Measurements from ENCODE around the gene TBXT.

TBXT gene, protein sequence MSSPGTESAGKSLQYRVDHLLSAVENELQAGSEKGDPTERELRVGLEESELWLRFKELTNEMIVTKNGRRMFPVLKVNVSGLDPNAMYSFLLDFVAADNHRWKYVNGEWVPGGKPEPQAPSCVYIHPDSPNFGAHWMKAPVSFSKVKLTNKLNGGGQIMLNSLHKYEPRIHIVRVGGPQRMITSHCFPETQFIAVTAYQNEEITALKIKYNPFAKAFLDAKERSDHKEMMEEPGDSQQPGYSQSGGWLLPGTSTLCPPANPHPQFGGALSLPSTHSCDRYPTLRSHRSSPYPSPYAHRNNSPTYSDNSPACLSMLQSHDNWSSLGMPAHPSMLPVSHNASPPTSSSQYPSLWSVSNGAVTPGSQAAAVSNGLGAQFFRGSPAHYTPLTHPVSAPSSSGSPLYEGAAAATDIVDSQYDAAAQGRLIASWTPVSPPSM

GRCh38 chr6:166167801-166168615, at the start of gene TBXT:
Gene TBXT (minus strand): TSS chr6:166167851. CDS start chr6:166167591, 260 bp downstream.
- no peak for TF ChIP-seq Cebpa-rat (IDR thresholded peaks at IDR 0.05)
- Histone ChIP-seq H3K27ac (no peak within 1 kb of the TSS), H3K4me3 (no peak within 1 kb of the TSS), H3K9ac (no peak within 1 kb of the TSS), H3K4me1 (peaks cover 21% of the 10 kb centered on the region), H4K20me1 (no peaks in the 10 kb centered on the region), H3K36me3 (no peaks in the 10 kb centered on the region), H3K9me3 (peaks cover 38% of the 10 kb centered on the region), H3K27me3 (no peaks in the 10 kb centered on the region), H3K4me2 (no peak within 1 kb of the TSS)

- H4K20me1 ChIP-seq: no peaks in the 10 kb centered on the region
- H3K9me3 ChIP-seq: no peaks in the 10 kb centered on the region
- H3K4me1 ChIP-seq: peaks cover 12% of the 10 kb centered on the region; the same call in 1 of the 2 replicates
- H3K27me3 ChIP-seq: no peaks in the 10 kb centered on the region
- H3K4me3 ChIP-seq: no peak overlapping the region
- H3K9ac ChIP-seq: no peak overlapping the region
- H3K36me3 ChIP-seq: no peaks in the 10 kb centered on the region
- no peak overlapping the region for H3K4me2 ChIP-seq
- TF ChIP-seq Cebpa-rat (IDR thresholded peaks at IDR 0.05): no peak
- no peak overlapping the region for H3K27ac ChIP-seq
Observed at GRCh38 chr6:166207284-166207561, 39.6 kb upstream of the TBXT start.

DNA sequence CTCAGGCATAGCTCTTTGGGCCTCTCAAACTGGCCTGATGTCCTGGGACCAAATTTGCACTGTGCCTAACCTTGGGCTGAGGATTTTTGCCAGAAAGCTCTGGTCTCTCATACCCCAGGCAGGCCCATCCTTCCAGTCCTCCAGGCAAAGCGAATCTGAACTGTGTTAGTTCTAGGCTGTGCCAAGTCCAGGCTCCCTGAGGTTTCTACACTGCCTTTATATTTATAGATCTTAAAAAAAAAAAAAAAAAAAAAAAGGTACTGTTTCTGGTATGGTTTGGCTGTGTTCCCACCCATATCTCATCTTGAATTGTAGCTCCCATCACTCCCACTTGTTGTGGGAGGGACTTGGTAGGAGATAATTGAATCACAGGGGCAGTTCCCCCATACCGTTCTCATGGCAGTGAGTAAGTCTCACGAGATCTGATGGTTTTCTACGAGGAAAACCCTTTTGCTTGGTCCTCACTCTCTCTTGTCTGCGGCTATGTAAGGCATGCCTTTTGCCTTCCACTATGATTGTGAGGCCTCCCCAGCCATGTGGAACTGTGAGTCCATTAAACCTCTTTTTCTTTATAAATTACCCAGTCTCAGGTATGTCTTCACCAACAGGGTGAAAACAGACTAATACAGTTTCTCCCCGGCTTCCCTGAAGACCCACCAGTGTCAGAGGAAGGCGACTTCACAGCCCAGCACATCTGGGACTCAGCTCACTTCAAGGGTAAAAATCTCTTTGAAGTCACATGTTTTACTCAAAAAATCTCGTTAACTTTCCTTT, 39.0 kb upstream of the TBXT start:
- H3K4me3 ChIP-seq: no peak overlapping the region
- H3K9me3 ChIP-seq: no peaks in the 10 kb centered on the region
- H3K4me1 ChIP-seq: peaks cover 17% of the 10 kb centered on the region; the same call in 1 of the 2 replicates
- no peaks in the 10 kb centered on the region for H4K20me1 ChIP-seq
- H3K36me3 ChIP-seq: no peaks in the 10 kb centered on the region
- H3K27ac ChIP-seq: no peak overlapping the region
- no peak overlapping the region for H3K4me2 ChIP-seq
- no peak overlapping the region for H3K9ac ChIP-seq
- TF ChIP-seq Cebpa-rat (IDR thresholded peaks at IDR 0.05): no peak
- H3K27me3 ChIP-seq: no peaks in the 10 kb centered on the region

GRCh38 chr6:166206066-166206465, 38.4 kb upstream of the TBXT start:
- no peak overlapping the region for H3K4me3 ChIP-seq
- H3K27ac ChIP-seq: no peak overlapping the region
- no peak overlapping the region for H3K9ac ChIP-seq
- no peaks in the 10 kb centered on the region for H3K36me3 ChIP-seq
- no peak for TF ChIP-seq Cebpa-rat (IDR thresholded peaks at IDR 0.05)
- peaks cover 18% of the 10 kb centered on the region; the same call in 1 of the 2 replicates for H3K4me1 ChIP-seq
- H4K20me1 ChIP-seq: no peaks in the 10 kb centered on the region
- H3K9me3 ChIP-seq: no peaks in the 10 kb centered on the region
- no peak overlapping the region for H3K4me2 ChIP-seq
- H3K27me3 ChIP-seq: no peaks in the 10 kb centered on the region

DNA sequence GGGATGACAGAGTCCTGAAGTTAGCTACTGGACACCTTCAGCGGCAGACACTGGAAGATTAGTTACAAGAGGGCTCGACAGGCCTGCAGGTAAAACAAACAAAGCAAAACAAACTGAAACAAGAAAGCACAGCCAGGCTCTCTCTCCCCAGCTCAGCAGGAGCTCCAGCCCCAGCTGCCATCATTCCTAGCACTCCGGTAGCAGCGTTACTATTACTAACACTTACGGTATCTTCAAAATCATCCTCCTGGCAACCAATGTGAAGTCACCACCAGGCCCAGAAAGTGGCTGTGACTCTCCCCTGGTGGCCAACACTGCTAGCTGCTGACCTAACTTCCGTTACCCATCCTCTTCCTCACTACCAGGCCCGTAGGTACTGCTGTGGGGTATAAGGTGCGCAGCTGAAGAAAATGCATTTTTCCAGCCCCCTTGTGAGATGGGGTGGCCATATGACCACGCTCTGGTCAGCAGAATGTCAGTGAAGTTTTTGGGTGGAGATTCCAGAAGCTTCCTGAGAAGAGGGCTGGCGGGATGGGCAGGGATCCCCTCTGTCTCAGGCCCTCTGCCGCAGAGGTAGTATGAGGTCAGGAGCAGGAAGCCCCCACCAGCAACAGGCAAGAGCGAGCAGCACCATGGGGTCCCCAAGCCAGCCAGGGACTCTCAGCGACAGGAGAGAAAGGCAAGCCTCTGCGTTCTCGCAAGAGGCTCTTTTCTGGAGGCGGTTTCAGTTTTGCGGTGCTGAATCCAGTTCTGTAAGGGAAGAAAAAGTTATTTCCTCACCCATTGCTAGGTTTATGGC, 37.4 kb upstream of the TBXT start:
- Histone ChIP-seq H3K9ac (no peak overlapping the region), H3K27me3 (no peaks in the 10 kb centered on the region), H3K4me2 (no peak overlapping the region)

DNA sequence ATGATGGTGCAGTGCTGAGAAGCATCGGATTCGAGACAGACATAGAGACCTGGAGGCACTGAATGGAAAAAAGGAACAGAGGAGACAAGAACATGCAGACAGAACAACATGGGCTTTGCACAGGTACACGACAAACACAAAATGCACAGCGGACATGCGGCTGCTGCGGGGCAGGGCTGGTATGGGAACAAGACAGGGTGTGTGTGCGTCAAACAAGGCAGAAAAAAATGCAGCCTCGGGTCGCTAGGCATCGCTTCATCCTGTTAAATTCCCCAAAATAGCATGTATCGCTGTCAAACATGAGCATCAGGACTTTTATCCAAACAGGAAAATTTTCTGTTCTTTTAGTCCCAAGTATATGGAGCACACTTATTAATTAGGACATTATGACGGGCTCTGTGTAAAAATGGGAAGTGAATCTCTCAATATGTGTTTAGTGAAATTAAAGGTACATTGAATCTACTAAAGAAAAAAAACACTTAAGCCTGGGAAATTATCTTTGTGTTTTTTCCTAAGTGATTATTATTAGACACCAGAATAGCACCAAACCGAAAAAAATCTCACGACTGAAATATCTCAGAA, 36.1 kb upstream of the TBXT start:
- no peak overlapping the region for H3K27ac ChIP-seq
- H3K4me2 ChIP-seq: no peak overlapping the region
- TF ChIP-seq Cebpa-rat (IDR thresholded peaks at IDR 0.05): no peak

More for the DNA sequence above, 37.4 kb upstream of the TBXT start:
- H3K4me3 ChIP-seq: no peak overlapping the region
- no peaks in the 10 kb centered on the region for H3K9me3 ChIP-seq
- no peaks in the 10 kb centered on the region for H3K36me3 ChIP-seq
- H3K4me1 ChIP-seq: peaks cover 18% of the 10 kb centered on the region; the same call in 1 of the 2 replicates
- no peak overlapping the region for H3K27ac ChIP-seq
- no peaks in the 10 kb centered on the region for H4K20me1 ChIP-seq
- TF ChIP-seq Cebpa-rat (IDR thresholded peaks at IDR 0.05): no peak

GRCh38 chr6:166203003-166203640, 35.5 kb upstream of the TBXT start:
- Histone ChIP-seq H3K4me2 (no peak overlapping the region), H3K4me1 (peaks cover 18% of the 10 kb centered on the region; the same call in 1 of the 2 replicates), H3K27me3 (no peaks in the 10 kb centered on the region), H3K27ac (no peak overlapping the region), H3K9ac (no peak overlapping the region), H4K20me1 (no peaks in the 10 kb centered on the region), H3K36me3 (no peaks in the 10 kb centered on the region), H3K4me3 (no peak overlapping the region), H3K9me3 (no peaks in the 10 kb centered on the region)
- TF ChIP-seq Cebpa-rat (IDR thresholded peaks at IDR 0.05): no peak

More for the DNA sequence above, 36.1 kb upstream of the TBXT start:
- peaks cover 18% of the 10 kb centered on the region; the same call in 1 of the 2 replicates for H3K4me1 ChIP-seq
- no peak overlapping the region for H3K9ac ChIP-seq
- no peak overlapping the region for H3K4me3 ChIP-seq
- no peaks in the 10 kb centered on the region for H4K20me1 ChIP-seq
- H3K27me3 ChIP-seq: no peaks in the 10 kb centered on the region
- H3K36me3 ChIP-seq: no peaks in the 10 kb centered on the region
- H3K9me3 ChIP-seq: no peaks in the 10 kb centered on the region

GRCh38 chr6:166202321-166202733, 34.7 kb upstream of the TBXT start:
- no peak for TF ChIP-seq Cebpa-rat (IDR thresholded peaks at IDR 0.05)
- H3K4me1 ChIP-seq: peaks cover 18% of the 10 kb centered on the region; the same call in 1 of the 2 replicates
- H4K20me1 ChIP-seq: no peaks in the 10 kb centered on the region
- no peak overlapping the region for H3K4me3 ChIP-seq
- no peaks in the 10 kb centered on the region for H3K27me3 ChIP-seq
- no peak overlapping the region for H3K27ac ChIP-seq
- no peak overlapping the region for H3K9ac ChIP-seq
- peak overlapping the region; percentile 17; the same call in 1 of the 2 replicates for H3K4me2 ChIP-seq
- H3K9me3 ChIP-seq: no peaks in the 10 kb centered on the region
- H3K36me3 ChIP-seq: no peaks in the 10 kb centered on the region
